ENCODE data around the gene AHR. TPM values are rescaled to one million over a fixed set of nuclear protein-coding genes. Genes with fewer than 3 reads are reported as not detected.
"Not testable (repeated sequence)": the region's sequence is repeated elsewhere in the genome, so short reads cannot be mapped to it uniquely, and the experiment has no call there.

The AHR gene
- total and polyA plus RNA-seq, 2 donors (not counting 1 experiment from before 2014, with no cell fraction given) = 4.8 to 11.2 TPM

- no peak overlapping the region for H3K27ac Mint-ChIP-seq
- Histone ChIP-seq H3K4me1 (ENCODE audit: control insufficient read depth in 2 of 2, insufficient read depth in 2 of 2, low read length in 2 of 2) (no peaks in the 10 kb centered on the region), H3K79me2 (ENCODE audit: control insufficient read depth, insufficient read depth, low read length) (no peaks in the 10 kb centered on the region), H3K4me2 (replicated peaks; ENCODE audit: low read depth, low read length, poor library complexity, severe bottlenecking) (no peak overlapping the region), H3K36me3 (replicated peaks in 1 of 2; ENCODE audit: control extremely low read depth in 1 of 2, control insufficient read depth in 1 of 2, extremely low read depth in 1 of 2, insufficient read depth in 2 of 2, low read length in 1 of 2) (no peaks in the 10 kb centered on the region), H4K20me1 (ENCODE audit: control insufficient read depth, insufficient read depth, low read length, poor library complexity, severe bottlenecking) (no peaks in the 10 kb centered on the region), H3K27ac (ENCODE audit: low read length in 2 of 2) (no peak overlapping the region), H3K4me3 (ENCODE audit: control extremely low read depth in 1 of 5, extremely low read depth in 1 of 5, insufficient read depth in 1 of 5, low read depth in 2 of 5, low read length in 4 of 5) (no peak overlapping the region), H3K9me3 (ENCODE audit: control extremely low read depth in 1 of 3, control insufficient read depth in 2 of 3, insufficient read depth in 1 of 3, low read length in 2 of 3) (peaks cover 1 to 11% (median 7%) of the 10 kb centered on the region in 3 donors), H2AFZ (ENCODE audit: insufficient read depth, low read depth, low read length, poor library complexity, severe bottlenecking) (no peak overlapping the region), H3K27me3 (replicated peaks in 1 of 4; ENCODE audit: control extremely low read depth in 1 of 4, control insufficient read depth in 3 of 4, insufficient read depth in 4 of 4, low read length in 3 of 4) (peaks cover 0 to 2% (median 0%) of the 10 kb centered on the region in 4 experiments), H3K9ac (ENCODE audit: low read length) (no peak overlapping the region)
- TF ChIP-seq CTCF (IDR thresholded peaks at IDR 0.05) (no peak), EZH2 (IDR thresholded peaks at IDR 0.05; ENCODE audit: borderline replicate concordance, insufficient read depth, low read depth, low read length, poor library complexity, severe bottlenecking) (no peak)
- ChIA-PET POLR2A (no interaction called here), CTCF (no interaction called here)
- intact Hi-C loops (cut with micrococcal nuclease) = no loop called here
- no peaks in the 10 kb centered on the region for H3K27me3 Mint-ChIP-seq
- DNase-seq (no peak), ATAC-seq (ENCODE audit: low read depth) (no peak)
- H3K4me1 Mint-ChIP-seq = no peaks in the 10 kb centered on the region
- H3K9me3 Mint-ChIP-seq (ENCODE audit: insufficient read depth) = peaks cover 7% of the 10 kb centered on the region
- no peak overlapping the region for H3K4me3 Mint-ChIP-seq
- WGBS (ENCODE audit: insufficient coverage) = no CpG with 5 or more reads among the region's 1 CpG
Measured at GRCh38 chr7:17392846-17393245, 94.4 kb downstream of the AHR start.

- not testable (repeated sequence) for H3K4me2 ChIP-seq (replicated peaks; ENCODE audit: low read depth, low read length, poor library complexity, severe bottlenecking)
Measured at GRCh38 chr7:17394563-17394962, 96.1 kb downstream of the AHR start.

More at GRCh38 chr7:17394563-17394962, 96.1 kb downstream of the AHR start:
- H3K36me3 ChIP-seq (replicated peaks in 1 of 2; ENCODE audit: control extremely low read depth in 1 of 2, control insufficient read depth in 1 of 2, extremely low read depth in 1 of 2, insufficient read depth in 2 of 2, low read length in 1 of 2); ATAC-seq (ENCODE audit: low read depth); H3K79me2 ChIP-seq (ENCODE audit: control insufficient read depth, insufficient read depth, low read length); H3K27me3 Mint-ChIP-seq; H3K27ac ChIP-seq (ENCODE audit: low read length in 2 of 2); H3K27me3 ChIP-seq (replicated peaks in 1 of 4; ENCODE audit: control extremely low read depth in 1 of 4, control insufficient read depth in 3 of 4, insufficient read depth in 4 of 4, low read length in 3 of 4); intact Hi-C loops (cut with micrococcal nuclease); H3K4me1 ChIP-seq (ENCODE audit: control insufficient read depth in 2 of 2, insufficient read depth in 2 of 2, low read length in 2 of 2); H3K4me3 ChIP-seq (ENCODE audit: control extremely low read depth in 1 of 5, extremely low read depth in 1 of 5, insufficient read depth in 1 of 5, low read depth in 2 of 5, low read length in 4 of 5); CTCF ChIA-PET; H2AFZ ChIP-seq (ENCODE audit: insufficient read depth, low read depth, low read length, poor library complexity, severe bottlenecking); DNase-seq; H3K4me1 Mint-ChIP-seq; H4K20me1 ChIP-seq (ENCODE audit: control insufficient read depth, insufficient read depth, low read length, poor library complexity, severe bottlenecking); POLR2A ChIA-PET; H3K9me3 Mint-ChIP-seq (ENCODE audit: insufficient read depth); H3K9ac ChIP-seq (ENCODE audit: low read length); H3K4me3 Mint-ChIP-seq; H3K27ac Mint-ChIP-seq: not testable (repeated sequence)
- peaks cover 1 to 11% (median 7%) of the 10 kb centered on the region in 3 donors for H3K9me3 ChIP-seq (ENCODE audit: control extremely low read depth in 1 of 3, control insufficient read depth in 2 of 3, insufficient read depth in 1 of 3, low read length in 2 of 3)
- 100% methylated on average over 3 of the region's 4 CpGs for WGBS (ENCODE audit: insufficient coverage)

Small RNA genes lying within 50 kb of the gene (small RNA-seq; reads per million reads assigned to genes)
- not detected for gene RF00092 (ENCODE audit: insufficient read length, low read depth, low replicate concordance)
